HEK293T (cell line): ENCODE results near the gene MYO6.
A peak's percentile ranks its signal among the peaks of the same experiment; 100 is the strongest.
"Not testable (repeated sequence)": the region's sequence is repeated elsewhere in the genome, so short reads cannot be mapped to it uniquely, and the experiment has no call there.

Experiments used
- CTCF ChIA-PET: fragments of 350-600 bp; formaldehyde crosslinking; extraction: SDS; loops from one replicate; lab custom pipeline; 2021; ENCODE audit warnings: antibody characterized with exemption, inconsistent platforms; lab: Yijun Ruan, JAX
- POLR2A ChIA-PET: fragments of 350-600 bp; formaldehyde crosslinking; extraction: SDS; loops from one replicate; lab custom pipeline; 2020; ENCODE audit warnings: antibody characterized with exemption, inconsistent platforms; lab: Yijun Ruan, JAX
- DNase-seq: peaks from one replicate; pipeline ENCODE4 v3.0.0; 2012; ENCODE audit warnings: mixed read lengths; ENCODE audit errors: extremely low spot score
- ARNT ChIP-seq: fragments of 450-650 bp; IDR thresholded peaks from 2 replicates; pipeline ENCODE4 v1.6.1; 2017; ENCODE audit warnings: mild to moderate bottlenecking
- BHLHE40 ChIP-seq: fragments of 450-650 bp; IDR thresholded peaks from 2 replicates; pipeline ENCODE4 v1.6.1; 2016; ENCODE audit warnings: mild to moderate bottlenecking, moderate library complexity, borderline replicate concordance
- CTBP1 ChIP-seq: fragments of 450-650 bp; IDR thresholded peaks from 2 replicates; pipeline ENCODE4 v1.6.1; 2016; ENCODE audit warnings: borderline replicate concordance
- ELF4 ChIP-seq: fragments of 450-650 bp; IDR thresholded peaks from 2 replicates; pipeline ENCODE4 v1.6.1; 2017; ENCODE audit warnings: antibody characterized with exemption
- FOXA1 ChIP-seq: fragments of 450-650 bp; IDR thresholded peaks from 2 replicates; pipeline ENCODE4 v1.6.1; 2016; ENCODE audit warnings: mild to moderate bottlenecking
- FOXK2 ChIP-seq: fragments of 450-650 bp; IDR thresholded peaks from 2 replicates; pipeline ENCODE4 v1.6.1; 2016; ENCODE audit warnings: mild to moderate bottlenecking
- FOXM1 ChIP-seq: fragments of 450-650 bp; IDR thresholded peaks from 2 replicates; pipeline ENCODE4 v1.6.1; 2017; ENCODE audit warnings: mild to moderate bottlenecking, borderline replicate concordance
- HDGF ChIP-seq: fragments of 450-650 bp; IDR thresholded peaks from 2 replicates; pipeline ENCODE4 v1.6.1; 2017; ENCODE audit warnings: antibody characterized with exemption, borderline replicate concordance
- L3MBTL2 ChIP-seq: fragments of 450-650 bp; conservative IDR thresholded peaks from 2 replicates; pipeline ENCODE4 v1.6.1; 2016; ENCODE audit warnings: mild to moderate bottlenecking
- LEF1 ChIP-seq: fragments of 450-650 bp; IDR thresholded peaks from 2 replicates; pipeline ENCODE4 v1.6.1; 2017; ENCODE audit warnings: mild to moderate bottlenecking, borderline replicate concordance
- NFRKB ChIP-seq: fragments of 450-650 bp; IDR thresholded peaks from 2 replicates; pipeline ENCODE4 v1.6.1; 2016; ENCODE audit warnings: mild to moderate bottlenecking, moderate library complexity
- SP1 ChIP-seq: fragments of 450-650 bp; IDR thresholded peaks from 2 replicates; pipeline ENCODE4 v1.6.1; 2017
- SUZ12 ChIP-seq: fragments of 450-650 bp; IDR thresholded peaks from 2 replicates; pipeline ENCODE4 v1.6.1; 2016; ENCODE audit warnings: mild to moderate bottlenecking
- TARDBP ChIP-seq: fragments of 450-650 bp; IDR thresholded peaks from 2 replicates; pipeline ENCODE4 v1.6.1; 2016
- ZNF384 ChIP-seq: fragments of 450-650 bp; IDR thresholded peaks from 2 replicates; pipeline ENCODE4 v1.6.1; 2016
- TF ChIP-seq, protein P1 (sequence below): fragments of 450-650 bp; IDR thresholded peaks from 2 replicates; pipeline ENCODE4 v1.6.1; 2016

MYO6 gene

GRCh38 chr6:75748743-75749538 lies at the start of gene MYO6:
Gene MYO6 (plus strand): TSS chr6:75749239. CDS start chr6:75817548, 68,309 bp downstream.
- CTCF ChIA-PET, result no interaction called here
- POLR2A ChIA-PET, result interaction anchor here (0.6 kb wide), 1 partner anchor 29 kb away, joined by 3 read pairs; no protein-coding TSS in a partner anchor
- TF ChIP-seq FOXM1, result peak; percentile 39; the same call in 1 of the 2 replicates
- TF ChIP-seq ZNF384, result no peak
- TF ChIP-seq ARNT, result 0 out of 2 replicates have a peak, but pooled peaks have one; percentile 5
- peak; percentile 74 for DNase-seq

DNA sequence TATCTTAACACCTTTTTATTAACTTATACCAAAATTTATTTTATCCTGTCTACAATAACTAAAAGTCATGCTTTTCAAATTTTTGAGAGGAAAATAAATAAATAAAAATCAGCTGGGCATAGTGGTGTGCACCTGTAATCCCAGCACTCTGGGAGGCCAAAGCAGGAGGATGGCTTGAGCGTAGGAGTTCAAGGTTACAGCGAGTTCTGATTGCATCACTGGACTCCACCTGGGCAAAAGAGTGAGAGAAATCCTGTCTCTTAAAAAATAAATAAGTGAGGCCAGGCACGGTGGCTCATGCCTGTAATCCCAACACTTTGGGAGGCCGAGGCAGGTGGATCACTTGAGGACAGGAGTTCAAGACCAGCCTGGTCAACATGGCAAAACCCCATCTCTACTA lies 40.7 kb upstream of the MYO6 start:
- DNase-seq, CTCF ChIA-PET, POLR2A ChIA-PET: not testable (repeated sequence)

GRCh38 chr6:75711173-75711572 lies 37.9 kb upstream of the MYO6 start:
- DNase-seq, result no peak
- CTCF ChIA-PET, result no interaction called here
- no peak for TF ChIP-seq FOXA1
- no peak for TF ChIP-seq SUZ12
- TF ChIP-seq BHLHE40, result no peak
- TF ChIP-seq, protein P1, sequence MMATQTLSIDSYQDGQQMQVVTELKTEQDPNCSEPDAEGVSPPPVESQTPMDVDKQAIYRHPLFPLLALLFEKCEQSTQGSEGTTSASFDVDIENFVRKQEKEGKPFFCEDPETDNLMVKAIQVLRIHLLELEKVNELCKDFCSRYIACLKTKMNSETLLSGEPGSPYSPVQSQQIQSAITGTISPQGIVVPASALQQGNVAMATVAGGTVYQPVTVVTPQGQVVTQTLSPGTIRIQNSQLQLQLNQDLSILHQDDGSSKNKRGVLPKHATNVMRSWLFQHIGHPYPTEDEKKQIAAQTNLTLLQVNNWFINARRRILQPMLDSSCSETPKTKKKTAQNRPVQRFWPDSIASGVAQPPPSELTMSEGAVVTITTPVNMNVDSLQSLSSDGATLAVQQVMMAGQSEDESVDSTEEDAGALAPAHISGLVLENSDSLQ, result no peak
- TF ChIP-seq LEF1, result no peak
- no peak for TF ChIP-seq ELF4
- TF ChIP-seq HDGF, result no peak
- no peak for TF ChIP-seq SP1
- TF ChIP-seq ZNF384, result no peak
- no peak for TF ChIP-seq ARNT
- no peak for TF ChIP-seq NFRKB
- TF ChIP-seq L3MBTL2, result no peak
- POLR2A ChIA-PET, result no interaction called here

GRCh38 chr6:75719133-75719532 lies 29.9 kb upstream of the MYO6 start:
- ChIA-PET POLR2A (no interaction called here), CTCF (no interaction called here)

GRCh38 chr6:75723382-75723781 lies 25.7 kb upstream of the MYO6 start:
- TF ChIP-seq BHLHE40 (no peak), FOXK2 (no peak), FOXA1 (no peak), NFRKB (no peak), CTBP1 (no peak), ARNT (no peak), FOXM1 (no peak), SP1 (no peak), ELF4 (no peak), SUZ12 (no peak), TARDBP (no peak)
- no peak for DNase-seq
- ChIA-PET CTCF (interaction anchor here (1.3 kb wide), 1 partner anchor 11 kb away, joined by 3 read pairs; no protein-coding TSS in a partner anchor), POLR2A (no interaction called here)

More at GRCh38 chr6:75719133-75719532, 29.9 kb upstream of the MYO6 start:
- TF ChIP-seq TARDBP (no peak), ZNF384 (no peak)
- DNase-seq, result no peak

- TF ChIP-seq FOXA1 (no peak), NFRKB (no peak), SUZ12 (no peak), CTBP1 (no peak), FOXK2 (no peak), HDGF (no peak), TARDBP (no peak)
- CTCF ChIA-PET, result no interaction called here
- no peak for DNase-seq
- POLR2A ChIA-PET, result no interaction called here
These were observed 21.8 kb upstream of the MYO6 start for GRCh38 chr6:75727206-75727605.

DNA sequence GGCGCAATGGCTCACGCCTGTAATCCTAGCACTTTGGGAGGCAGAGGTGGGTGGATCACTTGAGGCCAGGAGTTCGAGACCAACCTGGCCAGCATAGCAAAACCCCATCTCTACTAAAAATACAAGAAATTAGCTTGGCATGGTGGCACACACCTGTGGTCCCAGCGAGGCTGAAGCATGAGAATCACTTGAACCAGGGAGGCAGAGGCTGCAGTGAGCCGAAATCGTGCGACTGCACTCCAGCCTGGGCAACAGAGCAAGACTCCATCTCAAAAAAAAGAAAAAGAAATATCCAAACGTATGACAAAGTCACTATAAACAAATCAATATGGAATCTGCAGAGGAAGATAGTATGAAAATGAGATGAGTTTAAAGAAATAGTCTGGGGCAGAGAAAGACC lies 18.0 kb upstream of the MYO6 start:
- POLR2A ChIA-PET, CTCF ChIA-PET, DNase-seq: not testable (repeated sequence)

DNA sequence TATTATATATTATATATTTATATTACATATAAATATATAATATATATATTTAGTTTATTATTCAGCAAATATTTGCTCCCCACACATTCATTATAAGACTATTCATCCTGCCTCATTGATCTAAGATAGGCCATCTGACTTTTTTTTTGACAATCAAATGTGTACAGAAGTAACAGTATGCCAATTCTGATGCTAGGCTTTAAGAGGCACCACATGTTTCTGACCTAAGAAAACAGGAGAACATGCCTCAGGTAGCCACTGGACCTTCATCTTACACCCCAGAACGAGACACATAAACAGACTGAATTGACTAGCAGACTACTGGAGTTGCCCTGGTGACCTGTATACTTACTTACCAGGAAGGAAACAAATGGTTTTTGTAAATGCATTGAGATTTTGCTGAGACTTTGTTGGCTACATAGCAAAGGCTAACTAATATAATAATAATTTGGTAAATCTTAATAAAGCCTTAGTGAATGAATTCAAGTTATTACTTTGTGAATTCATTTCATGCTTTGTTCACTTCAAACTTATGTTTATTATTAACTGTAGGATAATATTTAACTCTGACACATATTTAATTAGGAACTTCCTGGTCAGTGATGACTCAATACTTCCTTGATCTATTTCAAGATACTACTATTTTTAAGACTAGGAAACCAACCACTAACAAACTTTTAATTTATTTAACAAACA lies 13.4 kb upstream of the MYO6 start:
- POLR2A ChIA-PET, result no interaction called here

More for the DNA sequence above, 13.4 kb upstream of the MYO6 start:
- CTCF ChIA-PET, result no interaction called here
- DNase-seq, result no peak
- TF ChIP-seq FOXA1 (no peak), SP1 (no peak), LEF1 (no peak), TARDBP (no peak), ZNF384 (no peak), FOXK2 (no peak), NFRKB (no peak), L3MBTL2 (no peak)
